ENCODE data around the gene BMP6.

DNA sequence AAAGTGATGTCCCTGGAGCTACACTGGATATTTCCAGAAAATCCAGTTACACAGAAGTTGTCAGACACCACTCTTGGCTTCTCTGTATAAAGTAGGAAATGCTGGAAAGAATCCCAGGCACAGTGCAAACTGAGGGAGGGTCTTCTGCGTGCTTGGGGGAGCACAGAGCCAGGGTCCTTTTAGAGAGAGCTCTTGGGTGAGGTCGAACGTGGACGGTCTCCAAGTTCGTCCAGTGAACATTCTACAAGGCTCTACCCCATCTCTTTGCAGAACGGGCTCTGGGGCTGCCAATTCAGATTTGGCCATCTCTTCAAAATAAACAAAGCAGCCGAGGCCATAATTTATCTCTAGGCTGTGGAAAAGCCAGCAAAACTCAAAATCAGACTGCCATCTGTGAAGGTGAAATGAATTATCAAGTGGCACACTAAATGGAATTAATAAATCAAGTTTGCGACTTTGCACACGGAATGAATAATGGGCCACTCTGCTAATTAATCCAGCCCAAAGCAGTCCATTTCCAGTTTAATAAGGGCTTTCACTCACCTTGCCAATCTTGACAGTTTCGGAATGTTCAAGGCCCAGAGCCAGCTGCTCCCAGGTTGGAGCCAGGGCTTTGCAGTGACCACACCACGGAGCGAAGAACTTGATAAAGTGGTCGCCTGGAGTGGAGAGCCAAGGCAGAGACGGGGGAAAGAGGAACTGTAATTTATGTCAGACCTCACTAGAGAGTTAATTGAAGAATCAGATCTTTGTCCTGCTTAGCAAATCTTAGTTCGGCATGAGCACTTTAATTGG is 165.4 kb downstream of the BMP6 start:
- no peak for TF ChIP-seq EZH2 (IDR thresholded peaks at IDR 0.05; ENCODE audit: low read depth)
- TF ChIP-seq, protein P1, sequence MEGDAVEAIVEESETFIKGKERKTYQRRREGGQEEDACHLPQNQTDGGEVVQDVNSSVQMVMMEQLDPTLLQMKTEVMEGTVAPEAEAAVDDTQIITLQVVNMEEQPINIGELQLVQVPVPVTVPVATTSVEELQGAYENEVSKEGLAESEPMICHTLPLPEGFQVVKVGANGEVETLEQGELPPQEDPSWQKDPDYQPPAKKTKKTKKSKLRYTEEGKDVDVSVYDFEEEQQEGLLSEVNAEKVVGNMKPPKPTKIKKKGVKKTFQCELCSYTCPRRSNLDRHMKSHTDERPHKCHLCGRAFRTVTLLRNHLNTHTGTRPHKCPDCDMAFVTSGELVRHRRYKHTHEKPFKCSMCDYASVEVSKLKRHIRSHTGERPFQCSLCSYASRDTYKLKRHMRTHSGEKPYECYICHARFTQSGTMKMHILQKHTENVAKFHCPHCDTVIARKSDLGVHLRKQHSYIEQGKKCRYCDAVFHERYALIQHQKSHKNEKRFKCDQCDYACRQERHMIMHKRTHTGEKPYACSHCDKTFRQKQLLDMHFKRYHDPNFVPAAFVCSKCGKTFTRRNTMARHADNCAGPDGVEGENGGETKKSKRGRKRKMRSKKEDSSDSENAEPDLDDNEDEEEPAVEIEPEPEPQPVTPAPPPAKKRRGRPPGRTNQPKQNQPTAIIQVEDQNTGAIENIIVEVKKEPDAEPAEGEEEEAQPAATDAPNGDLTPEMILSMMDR (conservative IDR thresholded peaks at IDR 0.05) = no peak
